H9 (cell line): ENCODE data around the gene ABCG2. TPM values are rescaled to one million over a fixed set of nuclear protein-coding genes. Genes with fewer than 3 reads are reported as not detected.
A peak's percentile ranks its signal among the peaks of the same experiment; 100 is the strongest.

ENCODE experiments used
- DNase-seq: peaks from one replicate; pipeline ENCODE4 v3.0.0-alpha.2; 2017
- H2AFZ ChIP-seq: one replicate; pipeline ENCODE4 v1.6.1; 2013; ENCODE audit warnings: mild to moderate bottlenecking, low read length, control low read depth, moderate library complexity
- H2AK5ac ChIP-seq: 2 replicates; pipeline ENCODE4 v1.6.1; 2013; ENCODE audit warnings: low read length, control low read depth, mixed read lengths; ENCODE audit not compliant: insufficient read length
- H2BK120ac ChIP-seq: one replicate; pipeline ENCODE4 v1.6.1; 2013; ENCODE audit warnings: low read depth, mild to moderate bottlenecking, low read length, control low read depth, inconsistent platforms; ENCODE audit not compliant: poor library complexity, severe bottlenecking
- H2BK12ac ChIP-seq: 2 replicates; pipeline ENCODE4 v1.6.1; 2013; ENCODE audit warnings: low read length, control low read depth, mixed read lengths, low read depth; ENCODE audit not compliant: insufficient read length
- H2BK15ac ChIP-seq: 2 replicates; pipeline ENCODE4 v1.6.1; 2013; ENCODE audit warnings: low read depth, low read length, control low read depth
- H2BK20ac ChIP-seq: one replicate; pipeline ENCODE4 v1.6.1; 2013; ENCODE audit warnings: low read depth, mild to moderate bottlenecking, low read length, control low read depth, inconsistent platforms; ENCODE audit not compliant: poor library complexity, severe bottlenecking
- H2BK5ac ChIP-seq: 2 replicates; pipeline ENCODE4 v1.6.1; 2013; ENCODE audit warnings: low read length, control low read depth, mixed read lengths; ENCODE audit not compliant: insufficient read length
- H3K14ac ChIP-seq: 2 replicates; pipeline ENCODE4 v1.6.1; 2013; ENCODE audit warnings: low read length, control low read depth; ENCODE audit not compliant: insufficient read depth
- H3K18ac ChIP-seq: 2 replicates; pipeline ENCODE4 v1.6.1; 2013; ENCODE audit warnings: low read depth, mild to moderate bottlenecking, mixed read lengths, low read length, control low read depth; ENCODE audit not compliant: insufficient read length
- H3K23ac ChIP-seq: 2 replicates; pipeline ENCODE4 v1.6.1; 2013; ENCODE audit warnings: low read length, control low read depth, mixed read lengths, low read depth; ENCODE audit not compliant: insufficient read length
- H3K23me2 ChIP-seq: 2 replicates; pipeline ENCODE4 v1.6.1; 2013; ENCODE audit warnings: low read depth, mild to moderate bottlenecking, mixed read lengths, low read length, control low read depth; ENCODE audit not compliant: insufficient read length, poor library complexity, severe bottlenecking
- H3K27ac ChIP-seq: 2 replicates; pipeline ENCODE4 v1.5.1; 2013; ENCODE audit warnings: low read length, control low read depth, mixed read lengths, low read depth; ENCODE audit not compliant: insufficient read length
- H3K27me3 ChIP-seq: 2 replicates; pipeline ENCODE4 v1.6.1; 2013; ENCODE audit warnings: low read length, control low read depth, inconsistent platforms; ENCODE audit not compliant: insufficient read depth
- H3K4ac ChIP-seq: 2 replicates; pipeline ENCODE4 v1.6.1; 2013; ENCODE audit warnings: low read depth, mild to moderate bottlenecking, control low read depth, inconsistent platforms, low read length, moderate library complexity
- H3K4me1 ChIP-seq: 2 replicates; pipeline ENCODE4 v1.6.1; 2013; ENCODE audit warnings: low read length, control low read depth, inconsistent platforms; ENCODE audit not compliant: insufficient read depth
- H3K4me2 ChIP-seq: 2 replicates; pipeline ENCODE4 v1.6.1; 2013; ENCODE audit warnings: low read length, control low read depth, mixed read lengths; ENCODE audit not compliant: insufficient read length, insufficient read depth
- H3K56ac ChIP-seq: 2 replicates; pipeline ENCODE4 v1.6.1; 2013; ENCODE audit warnings: low read depth, mild to moderate bottlenecking, mixed read lengths, low read length, control low read depth; ENCODE audit not compliant: insufficient read length
- H3K79me1 ChIP-seq: 2 replicates; pipeline ENCODE4 v1.6.1; 2013; ENCODE audit warnings: low read depth, mild to moderate bottlenecking, moderate library complexity, low read length, control low read depth, inconsistent platforms; ENCODE audit not compliant: insufficient read depth, poor library complexity, severe bottlenecking
- H3K79me2 ChIP-seq: 2 replicates; pipeline ENCODE4 v1.6.1; 2013; ENCODE audit warnings: low read length, control low read depth, inconsistent platforms; ENCODE audit not compliant: insufficient read depth
- H3K9ac ChIP-seq: 2 replicates; pipeline ENCODE4 v1.6.1; 2013; ENCODE audit warnings: low read length, control low read depth, mixed read lengths; ENCODE audit not compliant: insufficient read length; ENCODE audit errors: extremely low read depth
- H3K9me3 ChIP-seq: one replicate; pipeline ENCODE4 v1.6.1; 2013; ENCODE audit warnings: low read depth, low read length, inconsistent platforms; ENCODE audit not compliant: control insufficient read depth
- H3T11ph ChIP-seq: one replicate; pipeline ENCODE4 v1.6.1; 2013; ENCODE audit warnings: mild to moderate bottlenecking, low read length, control low read depth, inconsistent platforms
- H4K20me1 ChIP-seq: one replicate; pipeline ENCODE4 v1.6.1; 2013; ENCODE audit not compliant: control insufficient read depth, insufficient read length, insufficient read depth
- H4K5ac ChIP-seq: 2 replicates; pipeline ENCODE4 v1.6.1; 2013; ENCODE audit warnings: low read depth, mild to moderate bottlenecking, mixed read lengths, low read length, control low read depth; ENCODE audit not compliant: insufficient read length
- H4K8ac ChIP-seq: replicated peaks from 2 replicates; pipeline ENCODE4 v1.6.1; 2013; ENCODE audit warnings: low read length, control low read depth, mixed read lengths, low read depth; ENCODE audit not compliant: insufficient read length
- H4K91ac ChIP-seq: 2 replicates; pipeline ENCODE4 v1.6.1; 2013; ENCODE audit warnings: low read depth, mild to moderate bottlenecking, moderate library complexity, mixed read lengths, low read length, control low read depth; ENCODE audit not compliant: insufficient read length
- H3K27ac Mint-ChIP-seq, 3 experiments: 2 replicates in 2 of 3; 3 replicates in 1 of 3; pipeline ENCODE4 v1.8.0; 2020 to 2021; ENCODE audit warnings: mixed read lengths in 3 of 3, mild to moderate bottlenecking in 1 of 3, moderate library complexity in 1 of 3
- H3K27me3 Mint-ChIP-seq: 2 replicates; pipeline ENCODE4 v1.8.0; 2021; ENCODE audit warnings: low read depth, mild to moderate bottlenecking, moderate library complexity, mixed read lengths
- H3K36me3 Mint-ChIP-seq, 3 experiments: 2 replicates in 2 of 3; 3 replicates in 1 of 3; pipeline ENCODE4 v1.8.0; 2020 to 2021; ENCODE audit warnings: low read depth in 3 of 3, mixed read lengths in 3 of 3; ENCODE audit not compliant: insufficient read depth in 1 of 3
- H3K4me1 Mint-ChIP-seq, 2 experiments: 2 replicates each; pipeline ENCODE4 v1.8.0; 2020; ENCODE audit warnings: mixed read lengths in 2 of 2
- H3K4me3 Mint-ChIP-seq, 2 experiments: 2 replicates in 1 of 2; 3 replicates in 1 of 2; pipeline ENCODE4 v1.8.0; 2020 to 2021; ENCODE audit warnings: mild to moderate bottlenecking in 2 of 2, mixed read lengths in 2 of 2, moderate library complexity in 1 of 2
- H3K9me3 Mint-ChIP-seq, 2 experiments: 2 replicates in 1 of 2; 3 replicates in 1 of 2; pipeline ENCODE4 v1.8.0; 2020; ENCODE audit warnings: mild to moderate bottlenecking in 2 of 2, mixed read lengths in 2 of 2, moderate library complexity in 1 of 2
- CTCF ChIP-seq: fragments of 200-600 bp; sonication (generic); conservative IDR thresholded peaks from 3 replicates; pipeline ENCODE4 v1.8.0; 2021; ENCODE audit warnings: antibody characterized with exemption, mild to moderate bottlenecking
- WGBS: extraction: QIAGEN DNeasy Blood & Tissue Kit; methylation state at CpG from one replicate; pipeline ENCODE4 v1.1.7; 2013; ENCODE audit warnings: missing lambda C conversion rate, low lambda C conversion rate, mixed read lengths; ENCODE audit not compliant: insufficient read length; ENCODE audit errors: extremely low coverage; 5-methylcytosine and 5-hydroxymethylcytosine counted together
- total RNA-seq: library from RNA; stranded (reverse); gene quantifications from 2 replicates; pipeline ENCODE4 v1.2.1, GENCODE V29; 2021

The ABCG2 gene
- total RNA-seq, 1 experiment from 2014 or later = 1.5 TPM

DNA sequence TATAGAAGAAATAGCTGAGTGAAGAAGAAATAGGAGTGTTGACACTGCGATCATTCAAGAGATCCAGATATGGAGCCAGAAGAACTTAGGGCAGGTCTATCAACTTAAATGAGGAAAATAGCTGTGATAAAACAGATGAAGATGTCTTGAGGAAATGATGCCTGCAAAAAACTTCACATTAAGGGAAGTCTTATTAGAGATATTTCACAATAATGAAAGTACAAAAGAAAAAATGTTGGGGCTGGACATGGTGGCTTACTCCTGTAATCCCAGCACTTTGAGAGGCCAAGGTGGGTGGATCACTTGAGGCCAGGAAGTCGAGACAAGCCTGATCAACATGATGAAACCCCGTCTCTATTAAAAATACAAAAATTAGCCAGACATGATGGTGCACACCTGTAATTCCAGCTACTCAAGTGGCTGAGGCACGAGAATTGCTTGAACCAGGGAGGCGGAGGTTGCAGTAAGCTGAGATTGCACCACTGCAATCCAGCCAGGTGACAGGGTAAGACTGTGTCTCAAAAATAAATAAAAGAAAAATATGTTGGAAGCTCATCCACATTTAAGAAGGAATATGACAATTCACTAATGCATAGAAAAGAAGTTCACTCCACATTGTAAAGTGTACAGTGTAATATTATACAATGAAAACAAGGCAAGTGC, 94.7 kb downstream of the ABCG2 start:
- H3K36me3 Mint-ChIP-seq = peaks cover 34 to 78% (median 65%) of the 10 kb centered on the region in 3 experiments

More for the DNA sequence above, 94.7 kb downstream of the ABCG2 start:
- Histone ChIP-seq H4K91ac (no peak overlapping the region), H3K56ac (no peak overlapping the region), H4K8ac (no peak overlapping the region), H3K27ac (no peak overlapping the region), H3K4me1 (no peaks in the 10 kb centered on the region), H3K23ac (no peak overlapping the region), H2BK5ac (no peak overlapping the region), H3K14ac (no peak overlapping the region), H3K79me2 (no peaks in the 10 kb centered on the region), H2BK20ac (no peak overlapping the region), H4K20me1 (no peaks in the 10 kb centered on the region), H3K23me2 (no peaks in the 10 kb centered on the region), H2AK5ac (no peak overlapping the region), H3T11ph (no peak overlapping the region), H2BK120ac (no peak overlapping the region), H3K79me1 (no peaks in the 10 kb centered on the region), H2BK12ac (no peak overlapping the region), H3K4ac (no peak overlapping the region), H3K9ac (no peak overlapping the region), H2BK15ac (no peak overlapping the region), H2AFZ (no peak overlapping the region), H4K5ac (no peak overlapping the region), H3K9me3 (no peaks in the 10 kb centered on the region), H3K18ac (no peak overlapping the region), H3K4me2 (no peak overlapping the region), H3K27me3 (no peaks in the 10 kb centered on the region)
- H3K9me3 Mint-ChIP-seq = peaks cover 3 to 5% of the 10 kb centered on the region in 2 experiments; a peak in 2 of 5 replicates
- H3K4me1 Mint-ChIP-seq = no peaks in the 10 kb centered on the region
- WGBS = no CpG with 5 or more reads among the region's 5 CpGs
- DNase-seq = no peak
- H3K27me3 Mint-ChIP-seq = no peaks in the 10 kb centered on the region
- TF ChIP-seq CTCF = no peak
- H3K27ac Mint-ChIP-seq = peak overlapping the region in 1 of 3 experiments; percentile 71; a peak in 1 of 7 replicates
- no peak overlapping the region for H3K4me3 Mint-ChIP-seq
